SW 1271 (cell line): ENCODE measurements around the gene PDIA4.
"Not testable (repeated sequence)": the region's sequence is repeated elsewhere in the genome, so short reads cannot be mapped to it uniquely, and the experiment has no call there.

Source experiments
- DNase-seq, 2 experiments: peaks; one replicate each; lab custom pipeline; 2025; lab: John Stamatoyannopoulos, UW

PDIA4 gene

GRCh38 chr7:149003560-149004305, 24.6 kb downstream of the PDIA4 start:
- no peak for DNase-seq

GRCh38 chr7:149003018-149003417, 25.3 kb downstream of the PDIA4 start:
- no peak for DNase-seq

- DNase-seq = no peak
These were observed 25.7 kb downstream of the PDIA4 start for GRCh38 chr7:149002604-149003003.

- DNase-seq = no peak
These were observed 26.8 kb downstream of the PDIA4 start for GRCh38 chr7:149001427-149002068.

- DNase-seq = no peak
These were observed 27.3 kb downstream of the PDIA4 start for GRCh38 chr7:149000961-149001360.

- no peak for DNase-seq
These were observed 29.1 kb downstream of the PDIA4 start for GRCh38 chr7:148999192-148999591.

GRCh38 chr7:148997497-148997896, 30.8 kb downstream of the PDIA4 start:
- no peak for DNase-seq

GRCh38 chr7:148994576-148994975, 33.7 kb downstream of the PDIA4 start:
- DNase-seq = no peak

- DNase-seq = no peak
These were observed 35.1 kb downstream of the PDIA4 start for GRCh38 chr7:148993193-148993592.

GRCh38 chr7:148991536-148991935, 36.8 kb downstream of the PDIA4 start:
- DNase-seq = no peak

- no peak for DNase-seq
These were observed 40.4 kb downstream of the PDIA4 start for GRCh38 chr7:148987751-148988512.

GRCh38 chr7:148987010-148987750, 41.1 kb downstream of the PDIA4 start:
- DNase-seq = peak in 1 of 2 experiments; percentile 36

GRCh38 chr7:148986742-148987009, 41.6 kb downstream of the PDIA4 start:
- no peak for DNase-seq

GRCh38 chr7:148983200-148984146, 44.8 kb downstream of the PDIA4 start:
- DNase-seq = peak in 1 of 2 experiments; percentile 9

- DNase-seq = peak in 1 of 2 experiments; percentile 5
These were observed 45.6 kb downstream of the PDIA4 start for GRCh38 chr7:148982654-148983199.

- no peak for DNase-seq
These were observed 48.5 kb downstream of the PDIA4 start for GRCh38 chr7:148979827-148980226.

GRCh38 chr7:148979072-148979471, 49.2 kb downstream of the PDIA4 start:
- DNase-seq = not testable (repeated sequence)

- no peak for DNase-seq
These were observed 50.2 kb downstream of the PDIA4 start for GRCh38 chr7:148978091-148978490.

GRCh38 chr7:148975896-148976295, 52.4 kb downstream of the PDIA4 start:
- DNase-seq = no peak

- no peak for DNase-seq
These were observed 55.0 kb downstream of the PDIA4 start for GRCh38 chr7:148973256-148973655.

- no peak for DNase-seq
These were observed 55.9 kb downstream of the PDIA4 start for GRCh38 chr7:148972375-148972774.
